ENCODE measurements around the gene PGAM2. TPM values are rescaled to one million over a fixed set of nuclear protein-coding genes. Genes with fewer than 3 reads are reported as not detected.

Gene PGAM2
- total RNA-seq, 2 experiments from 2014 or later = 0.69 to 0.80 TPM

DNA sequence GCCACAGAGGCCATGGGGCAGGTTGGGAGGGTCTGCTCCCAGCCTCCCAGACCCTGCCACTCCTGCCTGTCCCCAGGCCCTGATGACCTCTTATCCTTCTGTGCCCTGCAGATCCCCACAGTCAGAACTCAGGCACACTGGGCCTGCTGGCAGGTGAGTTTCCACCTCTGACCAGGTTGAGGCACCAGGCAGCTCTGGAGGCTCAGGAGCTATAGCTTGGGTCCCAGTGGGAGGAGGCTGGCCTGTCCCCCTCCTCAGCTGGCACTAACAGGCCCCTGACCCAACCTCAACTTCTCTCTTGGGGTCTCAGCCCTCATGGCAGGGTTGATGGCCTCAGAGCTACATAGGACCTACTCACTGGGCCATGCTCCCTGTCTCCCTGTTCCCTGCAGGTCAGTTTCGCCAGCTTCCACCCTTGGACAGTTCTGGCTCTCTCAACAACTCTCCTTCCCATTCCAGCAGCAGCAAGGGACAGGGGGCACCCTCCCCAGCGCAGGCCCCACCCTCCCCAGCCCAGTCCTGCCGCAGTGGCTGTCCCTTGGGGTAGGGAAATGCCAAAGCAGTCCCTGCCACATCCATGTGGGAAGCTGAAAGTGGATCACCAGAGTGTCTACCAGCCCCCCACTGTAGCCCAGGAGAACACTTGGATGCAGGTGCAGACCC is 36.1 kb upstream of the PGAM2 start:
- POLR2A ChIA-PET = interaction anchor here (0.6 to 1.8 kb wide), 5 partner anchors 20 to 381 kb away, joined by 3 to 11 read pairs (median 3); partner anchors contain the start of gene POLD2
- DNase-seq (ENCODE audit: low spot score) = no peak
- peak overlapping the region; percentile 71 for H3K4me2 ChIP-seq (ENCODE audit: low read length)
- H2AFZ ChIP-seq (ENCODE audit: low read length) = peak overlapping the region; percentile 16; the same call in 1 of the 2 replicates
- intact Hi-C loops (cut with micrococcal nuclease; ENCODE audit: unreplicated experiment) = no loop called here
- H3K9me3 ChIP-seq (ENCODE audit: low read length) = no peaks in the 10 kb centered on the region
- no peaks in the 10 kb centered on the region for H3K9me2 ChIP-seq (ENCODE audit: insufficient read depth, low read length)
- no peaks in the 10 kb centered on the region for H3K36me3 ChIP-seq (ENCODE audit: insufficient read depth, low read length)
- H3K4me1 ChIP-seq (ENCODE audit: insufficient read depth, low read length, poor library complexity, severe bottlenecking) = peaks cover 96% of the 10 kb centered on the region
- H3K27ac ChIP-seq (ENCODE audit: low read depth, low read length, poor library complexity, severe bottlenecking) = peak overlapping the region; percentile 98
- H4K20me1 ChIP-seq (ENCODE audit: insufficient read depth, low read length) = no peaks in the 10 kb centered on the region
- BruUV-seq (replicated peaks) = no TSS peak
- no peaks in the 10 kb centered on the region for H3K79me2 ChIP-seq (ENCODE audit: insufficient read depth, low read depth, low read length)
- TF ChIP-seq, protein P1, sequence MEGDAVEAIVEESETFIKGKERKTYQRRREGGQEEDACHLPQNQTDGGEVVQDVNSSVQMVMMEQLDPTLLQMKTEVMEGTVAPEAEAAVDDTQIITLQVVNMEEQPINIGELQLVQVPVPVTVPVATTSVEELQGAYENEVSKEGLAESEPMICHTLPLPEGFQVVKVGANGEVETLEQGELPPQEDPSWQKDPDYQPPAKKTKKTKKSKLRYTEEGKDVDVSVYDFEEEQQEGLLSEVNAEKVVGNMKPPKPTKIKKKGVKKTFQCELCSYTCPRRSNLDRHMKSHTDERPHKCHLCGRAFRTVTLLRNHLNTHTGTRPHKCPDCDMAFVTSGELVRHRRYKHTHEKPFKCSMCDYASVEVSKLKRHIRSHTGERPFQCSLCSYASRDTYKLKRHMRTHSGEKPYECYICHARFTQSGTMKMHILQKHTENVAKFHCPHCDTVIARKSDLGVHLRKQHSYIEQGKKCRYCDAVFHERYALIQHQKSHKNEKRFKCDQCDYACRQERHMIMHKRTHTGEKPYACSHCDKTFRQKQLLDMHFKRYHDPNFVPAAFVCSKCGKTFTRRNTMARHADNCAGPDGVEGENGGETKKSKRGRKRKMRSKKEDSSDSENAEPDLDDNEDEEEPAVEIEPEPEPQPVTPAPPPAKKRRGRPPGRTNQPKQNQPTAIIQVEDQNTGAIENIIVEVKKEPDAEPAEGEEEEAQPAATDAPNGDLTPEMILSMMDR (conservative IDR thresholded peaks at IDR 0.05; ENCODE audit: low read length) = no peak
- TF ChIP-seq EZH2phosphoT487 (IDR thresholded peaks at IDR 0.05; ENCODE audit: borderline replicate concordance, low read depth, low read length) = no peak
- CTCF ChIA-PET (ENCODE audit: unreplicated experiment) = interaction anchor here (1.0 to 1.4 kb wide), 3 partner anchors 20 to 56 kb away, joined by 3 to 25 read pairs (median 3); partner anchors contain the start of gene POLD2
- H3K4me3 ChIP-seq (ENCODE audit: low read depth, low read length, poor library complexity, severe bottlenecking) = peak overlapping the region; percentile 53

DNA sequence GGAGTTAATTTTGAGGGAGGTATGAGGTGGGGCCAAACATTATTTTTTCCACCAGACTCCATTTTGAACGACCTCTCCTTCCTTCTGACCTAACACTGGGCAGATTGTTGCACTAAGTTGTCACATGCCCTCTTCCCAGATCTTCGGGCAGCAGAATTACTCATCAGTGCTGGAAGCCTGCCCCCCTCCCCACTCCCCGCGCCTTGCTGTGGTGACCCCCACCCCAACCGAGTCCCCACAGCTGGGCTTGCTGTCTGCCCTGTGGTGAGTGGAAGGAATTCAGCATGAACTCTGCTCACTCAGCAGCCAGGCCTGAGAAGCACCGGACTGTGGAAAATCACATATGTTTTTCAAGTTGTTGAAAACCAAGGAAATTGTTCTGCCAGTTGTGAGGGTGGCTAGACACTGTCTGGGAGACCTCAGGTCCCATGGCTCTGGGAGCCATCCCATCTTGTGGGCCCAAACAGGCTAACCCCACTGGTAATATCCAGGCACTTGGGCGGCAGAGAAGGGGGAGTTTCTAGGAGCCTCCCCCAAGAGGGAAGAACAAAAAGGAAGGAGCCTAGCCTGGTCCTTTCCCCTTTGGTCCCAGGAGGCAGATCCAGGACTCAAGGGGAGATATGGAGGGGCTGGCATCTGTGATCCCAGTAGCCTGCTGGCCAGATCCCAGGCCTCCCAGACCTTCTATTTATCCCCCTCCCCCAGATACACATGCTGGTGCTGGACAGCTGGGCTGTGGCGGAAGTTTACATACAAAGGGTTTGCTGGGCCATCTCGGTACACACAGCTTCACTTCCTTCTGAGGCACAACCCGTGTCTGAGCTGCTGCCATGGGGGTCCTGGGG is 35.3 kb upstream of the PGAM2 start:
- DNase-seq (ENCODE audit: low spot score) = peak; percentile 84
- CTCF ChIA-PET (ENCODE audit: unreplicated experiment) = interaction anchor here (0.6 to 1.0 kb wide), 2 partner anchors 11 to 56 kb away, joined by 3 to 4 read pairs; no protein-coding TSS in a partner anchor
- POLR2A ChIA-PET = interaction anchor here (0.8 to 1.8 kb wide), 3 partner anchors 22 to 27 kb away, joined by 3 to 11 read pairs (median 3); partner anchors contain the start of gene POLD2
- no TSS peak for BruUV-seq (replicated peaks)
- H3K9me3 ChIP-seq (ENCODE audit: low read length) = no peaks in the 10 kb centered on the region
- peaks cover 98% of the 10 kb centered on the region for H3K4me1 ChIP-seq (ENCODE audit: insufficient read depth, low read length, poor library complexity, severe bottlenecking)
- TF ChIP-seq EZH2phosphoT487 (IDR thresholded peaks at IDR 0.05; ENCODE audit: borderline replicate concordance, low read depth, low read length) = no peak
- TF ChIP-seq, protein P1 (conservative IDR thresholded peaks at IDR 0.05; ENCODE audit: low read length) = no peak
- no peaks in the 10 kb centered on the region for H3K9me2 ChIP-seq (ENCODE audit: insufficient read depth, low read length)
- no peaks in the 10 kb centered on the region for H4K20me1 ChIP-seq (ENCODE audit: insufficient read depth, low read length)
- peak overlapping the region; percentile 16; the same call in 1 of the 2 replicates for H2AFZ ChIP-seq (ENCODE audit: low read length)
- intact Hi-C loops (cut with micrococcal nuclease; ENCODE audit: unreplicated experiment) = no loop called here
- no peaks in the 10 kb centered on the region for H3K36me3 ChIP-seq (ENCODE audit: insufficient read depth, low read length)
- no peaks in the 10 kb centered on the region for H3K79me2 ChIP-seq (ENCODE audit: insufficient read depth, low read depth, low read length)
- peak overlapping the region; percentile 98 for H3K27ac ChIP-seq (ENCODE audit: low read depth, low read length, poor library complexity, severe bottlenecking)
- peak overlapping the region; percentile 71 for H3K4me2 ChIP-seq (ENCODE audit: low read length)
- peak overlapping the region; percentile 53 for H3K4me3 ChIP-seq (ENCODE audit: low read depth, low read length, poor library complexity, severe bottlenecking)
